Fibroblast of villous mesenchyme (primary cell): Measurements from ENCODE around the gene KLHL24. TPM values are rescaled to one million over a fixed set of nuclear protein-coding genes. Genes with fewer than 3 reads are reported as not detected.

Source experiments
- DNase-seq: peaks from one replicate; pipeline ENCODE4 v3.0.0-alpha.2; 2010; ENCODE audit warnings: low read depth
- H3K4me3 ChIP-seq: 2 replicates; pipeline ENCODE4 v1.5.1; 2011; ENCODE audit warnings: low read depth, mild to moderate bottlenecking, low read length
- total RNA-seq: library from RNA; depleted of rRNA; stranded (reverse); fragments of >200 nt; gene quantifications from 2 replicates; pipeline ENCODE4 v1.2.3, GENCODE V29; 2012
- TF ChIP-seq, protein P1 (sequence below): IDR thresholded peaks from 2 replicates; pipeline ENCODE4 v1.5.1; 2012; ENCODE audit warnings: low read depth, mild to moderate bottlenecking, low read length; ENCODE audit not compliant: insufficient read depth

The KLHL24 gene
- total RNA-seq = 39.9 and 47.9 TPM in 2 replicates

- peak; percentile 94 for DNase-seq
- TF ChIP-seq, protein P1, sequence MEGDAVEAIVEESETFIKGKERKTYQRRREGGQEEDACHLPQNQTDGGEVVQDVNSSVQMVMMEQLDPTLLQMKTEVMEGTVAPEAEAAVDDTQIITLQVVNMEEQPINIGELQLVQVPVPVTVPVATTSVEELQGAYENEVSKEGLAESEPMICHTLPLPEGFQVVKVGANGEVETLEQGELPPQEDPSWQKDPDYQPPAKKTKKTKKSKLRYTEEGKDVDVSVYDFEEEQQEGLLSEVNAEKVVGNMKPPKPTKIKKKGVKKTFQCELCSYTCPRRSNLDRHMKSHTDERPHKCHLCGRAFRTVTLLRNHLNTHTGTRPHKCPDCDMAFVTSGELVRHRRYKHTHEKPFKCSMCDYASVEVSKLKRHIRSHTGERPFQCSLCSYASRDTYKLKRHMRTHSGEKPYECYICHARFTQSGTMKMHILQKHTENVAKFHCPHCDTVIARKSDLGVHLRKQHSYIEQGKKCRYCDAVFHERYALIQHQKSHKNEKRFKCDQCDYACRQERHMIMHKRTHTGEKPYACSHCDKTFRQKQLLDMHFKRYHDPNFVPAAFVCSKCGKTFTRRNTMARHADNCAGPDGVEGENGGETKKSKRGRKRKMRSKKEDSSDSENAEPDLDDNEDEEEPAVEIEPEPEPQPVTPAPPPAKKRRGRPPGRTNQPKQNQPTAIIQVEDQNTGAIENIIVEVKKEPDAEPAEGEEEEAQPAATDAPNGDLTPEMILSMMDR = no peak
- peak within 1 kb of the TSS; percentile 95 for H3K4me3 ChIP-seq
Measured at GRCh38 chr3:183635431-183636220, at the start of gene KLHL24. Gene KLHL24 (plus strand): TSS chr3:183635623. CDS start chr3:183650357, 14,734 bp downstream.

- no peak for DNase-seq
- H3K4me3 ChIP-seq = no peak overlapping the region
- TF ChIP-seq, protein P1 = no peak
Measured at GRCh38 chr3:183586477-183586876, 48.9 kb upstream of the KLHL24 start.

DNA sequence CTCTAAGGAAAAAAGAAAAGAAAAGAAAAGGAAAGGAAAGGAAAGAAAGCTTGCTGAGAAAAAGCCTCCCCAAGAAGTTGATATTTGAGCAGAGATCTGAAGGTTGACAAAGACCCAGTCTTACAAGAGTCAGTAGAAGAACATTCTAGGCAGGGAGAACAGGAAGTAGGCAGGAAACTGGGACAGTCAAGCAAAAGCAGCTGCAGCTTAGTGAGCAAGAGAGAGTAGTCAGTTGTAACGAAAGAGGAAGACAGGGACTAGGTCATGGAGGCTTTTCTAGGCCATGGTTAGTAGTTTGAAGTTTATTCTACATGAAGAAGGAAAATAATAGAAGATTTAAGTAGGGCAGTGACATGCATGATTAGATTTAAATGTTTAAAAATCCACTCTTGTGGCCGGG lies 48.1 kb upstream of the KLHL24 start:
- TF ChIP-seq, protein P1 = no peak
- no peak for DNase-seq
- H3K4me3 ChIP-seq = no peak overlapping the region

- TF ChIP-seq, protein P1 = no peak
- no peak overlapping the region for H3K4me3 ChIP-seq
- no peak for DNase-seq
Measured at GRCh38 chr3:183590442-183590841, 45.0 kb upstream of the KLHL24 start.

GRCh38 chr3:183591881-183592521 lies 43.4 kb upstream of the KLHL24 start:
- TF ChIP-seq, protein P1 = peak; percentile 33
- H3K4me3 ChIP-seq = no peak overlapping the region
- peak; percentile 10 for DNase-seq

GRCh38 chr3:183592821-183593220 lies 42.6 kb upstream of the KLHL24 start:
- no peak for DNase-seq
- TF ChIP-seq, protein P1 = no peak
- H3K4me3 ChIP-seq = no peak overlapping the region
